PC-9 (cell line): ENCODE results near the gene KL.

ENCODE experiments used
- CTCF ChIP-seq: fragments of 200-600 bp; sonication (generic); conservative IDR thresholded peaks from 2 replicates; pipeline ENCODE4 v1.6.1; 2017; ENCODE audit warnings: mixed run types, antibody characterized with exemption, mild to moderate bottlenecking, moderate library complexity
- EZH2 ChIP-seq: fragments of 200-600 bp; sonication (generic); IDR thresholded peaks from 2 replicates; pipeline ENCODE4 v1.8.0; 2017; ENCODE audit warnings: antibody characterized with exemption, low read depth

GRCh38 chr13:33091415-33091774 lies 75.2 kb downstream of the KL start:
- no peak for TF ChIP-seq CTCF
- no peak for TF ChIP-seq EZH2
